Activated CD8-positive, alpha-beta T cell treated with anti-CD3 and anti-CD28 coated beads, Interleukin-2, amount 10 ng/mL, durations not matched to agents 7 days and 5 days (primary cell): ENCODE data around the gene SPECC1. TPM values are rescaled to one million over a fixed set of nuclear protein-coding genes. Genes with fewer than 3 reads are reported as not detected.

Experiments used
- ATAC-seq: fragments of 150-1000 bp; cut with Tn5 transposase; one replicate; pipeline ENCODE4 v1.10.0; 2021; ENCODE audit warnings: moderate library complexity
- CTCF ChIA-PET: fragments of 350-600 bp; sonication (Branson Sonifier 250); formaldehyde crosslinking; loops from one replicate; lab custom pipeline; 2021; ENCODE audit warnings: antibody characterized with exemption; lab: Charles Lee
- POLR2A ChIA-PET: fragments of 350-600 bp; sonication (Branson Sonifier 250); formaldehyde crosslinking; loops from one replicate; lab custom pipeline; 2021; ENCODE audit warnings: antibody characterized with exemption; lab: Charles Lee
- DNase-seq: peaks from one replicate; pipeline ENCODE4 v3.0.0-alpha.2; 2020
- H3K27ac Mint-ChIP-seq: one replicate; pipeline ENCODE4 v1.8.0; 2021; ENCODE audit warnings: mild to moderate bottlenecking, mixed read lengths
- H3K27me3 Mint-ChIP-seq: one replicate; pipeline ENCODE4 v1.8.0; 2021; ENCODE audit warnings: low read depth, mixed read lengths
- H3K36me3 Mint-ChIP-seq: one replicate; pipeline ENCODE4 v1.8.0; 2021; ENCODE audit warnings: low read depth, mixed read lengths
- H3K4me1 Mint-ChIP-seq: one replicate; pipeline ENCODE4 v1.8.0; 2021; ENCODE audit warnings: low read depth, mixed read lengths
- H3K4me3 Mint-ChIP-seq: one replicate; pipeline ENCODE4 v1.8.0; 2021; ENCODE audit warnings: mild to moderate bottlenecking, mixed read lengths
- H3K9me3 Mint-ChIP-seq: one replicate; pipeline ENCODE4 v1.8.0; 2022; ENCODE audit warnings: mixed read lengths; ENCODE audit not compliant: insufficient read depth
- total RNA-seq, 2 experiments: library from RNA; stranded (reverse); gene quantifications; one replicate each; pipeline ENCODE4 v1.2.3, GENCODE V29; 2021

The SPECC1 gene
- total RNA-seq, 2 experiments from 2014 or later: 4.2 to 5.3 TPM

DNA sequence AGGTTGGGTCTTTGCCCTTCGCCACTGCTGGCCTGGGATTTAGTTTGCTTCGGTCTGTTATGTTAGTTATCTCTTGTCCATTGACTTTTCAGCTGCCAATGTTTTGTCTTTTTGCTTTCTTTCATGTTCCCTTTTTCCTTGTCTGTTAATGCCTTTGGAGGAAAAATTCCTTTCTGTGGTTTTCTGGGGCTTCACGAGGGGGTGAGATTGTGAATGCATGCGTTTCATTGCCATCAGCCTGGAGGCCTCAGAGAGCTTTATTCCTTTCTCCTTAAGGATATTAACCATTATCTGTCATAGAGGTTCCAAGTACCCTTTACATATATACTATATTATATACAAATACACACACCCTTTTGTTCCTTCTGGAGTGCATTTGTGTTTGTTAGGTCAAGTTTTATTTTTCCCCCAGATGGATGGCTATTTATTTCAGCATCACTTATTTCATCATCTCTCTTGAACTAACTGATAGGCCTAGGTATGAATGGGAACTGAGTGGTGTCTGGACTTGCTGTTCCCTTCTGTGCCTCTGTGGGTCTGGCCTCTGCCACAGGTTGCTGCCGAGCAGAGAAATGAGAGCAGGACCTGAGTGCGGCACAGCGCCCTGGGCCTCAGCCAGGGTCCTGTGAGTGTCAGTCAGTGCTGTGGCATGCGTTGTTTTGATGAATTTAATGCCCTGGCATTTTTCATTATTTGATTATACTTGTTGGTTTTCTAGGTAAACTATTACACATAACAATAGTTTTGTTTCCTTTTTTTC, 264.8 kb downstream of the SPECC1 start:
- Mint-ChIP-seq H3K36me3 (peaks cover 4% of the 10 kb centered on the region), H3K4me3 (peak overlapping the region; percentile 52), H3K27me3 (no peaks in the 10 kb centered on the region), H3K4me1 (peaks cover 79% of the 10 kb centered on the region), H3K27ac (peak overlapping the region; percentile 86), H3K9me3 (no peaks in the 10 kb centered on the region)
- POLR2A ChIA-PET: no interaction called here
- ATAC-seq: peak; percentile 64
- CTCF ChIA-PET: interaction anchor here (3.1 kb wide), 1 partner anchor 40 kb away, joined by 20 read pairs; no protein-coding TSS in a partner anchor
- peak; percentile 40 for DNase-seq

DNA sequence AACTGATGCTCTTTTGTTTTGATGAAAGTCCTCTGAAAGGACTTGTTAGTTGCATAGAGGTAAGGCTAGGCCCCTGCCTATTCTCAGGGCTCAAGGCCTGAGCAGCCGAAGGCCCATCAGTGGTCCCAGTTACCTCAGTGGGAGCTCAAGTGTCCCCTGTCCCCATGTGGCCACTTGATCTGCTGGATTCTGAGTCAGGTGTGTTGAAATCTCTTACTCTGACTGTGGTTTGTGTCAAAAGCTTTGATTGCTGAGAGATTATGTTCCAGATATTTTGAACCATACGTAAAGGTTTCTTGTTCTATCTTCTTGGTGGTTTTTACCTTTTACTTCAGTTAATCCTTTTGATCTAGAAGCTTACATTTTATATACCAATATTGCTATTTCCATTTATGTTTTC, 266.5 kb downstream of the SPECC1 start:
- H3K27ac Mint-ChIP-seq: peak overlapping the region; percentile 18
- no peak overlapping the region for H3K4me3 Mint-ChIP-seq
- H3K9me3 Mint-ChIP-seq: no peaks in the 10 kb centered on the region
- no peaks in the 10 kb centered on the region for H3K27me3 Mint-ChIP-seq
- POLR2A ChIA-PET: no interaction called here
- no peak for DNase-seq
- H3K36me3 Mint-ChIP-seq: peaks cover 4% of the 10 kb centered on the region
- H3K4me1 Mint-ChIP-seq: peaks cover 80% of the 10 kb centered on the region
- CTCF ChIA-PET: interaction anchor here (0.8 to 3.1 kb wide), 8 partner anchors 10 to 283 kb away, joined by 3 to 21 read pairs (median 5); no protein-coding TSS in a partner anchor
- ATAC-seq: no peak

DNA sequence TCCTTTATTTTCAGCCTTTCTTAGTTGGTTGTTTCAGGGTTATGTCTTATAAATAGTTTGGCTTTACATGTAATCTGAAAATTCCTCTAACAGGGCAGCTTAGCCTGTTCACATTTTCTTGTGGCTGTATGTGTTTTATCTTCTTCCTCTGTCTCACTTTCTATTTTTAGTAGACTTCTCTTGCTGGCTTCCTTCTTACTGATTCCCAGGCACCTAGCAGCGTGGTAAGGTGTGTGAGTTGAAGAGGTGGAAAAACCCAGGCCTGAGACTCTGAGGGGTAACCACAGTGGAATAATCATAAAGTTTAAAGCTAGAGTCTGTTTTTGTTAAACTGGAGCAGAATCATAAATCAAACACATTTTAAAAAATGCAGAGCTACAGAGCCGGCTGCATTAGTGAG, 267.3 kb downstream of the SPECC1 start:
- ATAC-seq: no peak
- H3K27ac Mint-ChIP-seq: peak overlapping the region; percentile 56
- CTCF ChIA-PET: interaction anchor here (1.0 to 3.1 kb wide), 6 partner anchors 11 to 283 kb away, joined by 3 to 21 read pairs (median 6); no protein-coding TSS in a partner anchor

GRCh38 chr17:20278805-20279204, 269.6 kb downstream of the SPECC1 start:
- no peak for ATAC-seq
- no peak overlapping the region for H3K27ac Mint-ChIP-seq
- H3K27me3 Mint-ChIP-seq: no peaks in the 10 kb centered on the region
- H3K36me3 Mint-ChIP-seq: no peaks in the 10 kb centered on the region
- DNase-seq: no peak
- no peak overlapping the region for H3K4me3 Mint-ChIP-seq
- ChIA-PET CTCF (interaction anchor here (1.3 kb wide), 1 partner anchor 48 kb away, joined by 3 read pairs; no protein-coding TSS in a partner anchor), POLR2A (interaction anchor here (0.9 kb wide), 1 partner anchor 44 kb away, joined by 3 read pairs; no protein-coding TSS in a partner anchor)
- peaks cover 53% of the 10 kb centered on the region for H3K4me1 Mint-ChIP-seq
- no peaks in the 10 kb centered on the region for H3K9me3 Mint-ChIP-seq

More for the DNA sequence above, 267.3 kb downstream of the SPECC1 start:
- Mint-ChIP-seq H3K9me3 (no peaks in the 10 kb centered on the region), H3K27me3 (no peaks in the 10 kb centered on the region), H3K4me1 (peaks cover 76% of the 10 kb centered on the region), H3K4me3 (peak overlapping the region; percentile 4), H3K36me3 (peaks cover 4% of the 10 kb centered on the region)
- no peak for DNase-seq
- POLR2A ChIA-PET: no interaction called here

DNA sequence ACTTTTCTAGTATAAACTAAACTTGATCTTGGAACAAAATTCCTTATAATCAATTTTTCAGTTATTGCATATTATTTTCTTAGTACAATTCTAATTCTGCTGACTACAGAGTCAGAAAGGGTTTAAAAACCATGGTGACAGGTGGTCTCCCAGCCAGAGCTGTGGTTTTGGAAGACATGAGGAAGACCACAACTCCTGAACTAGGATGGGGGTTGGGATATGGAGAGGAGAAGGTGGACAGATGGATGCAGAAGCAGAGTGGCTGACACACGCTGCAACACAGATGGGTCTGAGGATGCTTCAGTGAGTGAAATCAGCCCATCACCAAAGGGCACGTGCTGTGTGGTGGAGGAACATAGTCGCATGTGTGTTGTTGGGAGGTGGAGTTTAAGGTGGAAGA, 270.5 kb downstream of the SPECC1 start:
- no peaks in the 10 kb centered on the region for H3K27me3 Mint-ChIP-seq
- H3K36me3 Mint-ChIP-seq: no peaks in the 10 kb centered on the region
- peaks cover 44% of the 10 kb centered on the region for H3K4me1 Mint-ChIP-seq
- CTCF ChIA-PET: interaction anchor here (1.3 to 1.6 kb wide), 2 partner anchors 38 to 53 kb away, joined by 3 to 5 read pairs; no protein-coding TSS in a partner anchor
- ATAC-seq (no peak), DNase-seq (no peak)
- no peak overlapping the region for H3K4me3 Mint-ChIP-seq
- H3K27ac Mint-ChIP-seq: no peak overlapping the region
- POLR2A ChIA-PET: no interaction called here
- no peaks in the 10 kb centered on the region for H3K9me3 Mint-ChIP-seq

DNA sequence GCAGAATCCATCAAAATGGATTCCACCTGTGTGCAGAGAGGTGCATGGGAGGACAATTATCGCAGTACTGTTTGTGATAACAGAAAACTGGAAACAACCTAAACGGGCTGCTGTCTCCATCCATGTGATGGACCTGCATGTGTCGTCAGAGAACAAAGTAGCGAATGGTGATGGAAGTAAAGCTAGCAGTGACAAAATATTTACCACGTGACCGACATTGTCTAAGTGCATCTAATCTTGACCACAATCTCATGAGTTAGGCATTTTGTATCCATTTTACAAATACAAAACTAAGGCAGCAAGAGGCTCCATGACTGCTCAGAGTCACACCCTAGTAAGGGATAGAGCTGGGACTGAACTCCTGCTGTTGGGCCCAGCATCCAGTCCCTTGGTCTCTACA, 270.9 kb downstream of the SPECC1 start:
- H3K27ac Mint-ChIP-seq: no peak overlapping the region
- DNase-seq (no peak), ATAC-seq (no peak)
- ChIA-PET POLR2A (interaction anchor here (0.6 kb wide), 1 partner anchor 413 kb away, joined by 3 read pairs; no protein-coding TSS in a partner anchor), CTCF (interaction anchor here (1.3 to 1.6 kb wide), 2 partner anchors 38 to 53 kb away, joined by 3 to 5 read pairs; no protein-coding TSS in a partner anchor)
- peaks cover 42% of the 10 kb centered on the region for H3K4me1 Mint-ChIP-seq
- H3K27me3 Mint-ChIP-seq: no peaks in the 10 kb centered on the region
- H3K4me3 Mint-ChIP-seq: no peak overlapping the region
- H3K36me3 Mint-ChIP-seq: no peaks in the 10 kb centered on the region
- no peaks in the 10 kb centered on the region for H3K9me3 Mint-ChIP-seq

DNA sequence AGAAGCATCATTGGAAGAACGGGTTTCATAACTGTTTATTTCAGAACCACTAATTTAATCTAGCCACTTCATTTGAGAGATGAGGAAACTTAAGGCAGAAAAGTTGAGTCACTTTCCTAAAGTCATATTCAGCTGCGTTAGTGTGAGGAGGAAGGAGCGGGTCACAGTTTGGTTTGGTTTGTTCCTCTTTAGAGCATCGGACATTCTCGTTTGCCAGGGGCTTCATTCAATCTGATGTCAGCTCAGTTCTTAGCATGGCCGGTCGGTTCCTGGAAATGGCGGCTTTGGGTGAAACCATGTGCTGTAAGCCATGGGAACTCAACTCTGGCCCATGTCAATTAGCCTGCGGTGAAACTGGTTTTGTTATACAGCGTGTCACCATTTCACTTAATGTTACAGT, 271.7 kb downstream of the SPECC1 start:
- POLR2A ChIA-PET: interaction anchor here (0.6 kb wide), 1 partner anchor 413 kb away, joined by 3 read pairs; no protein-coding TSS in a partner anchor
- DNase-seq (no peak), ATAC-seq (no peak)
- Mint-ChIP-seq H3K4me3 (no peak overlapping the region), H3K36me3 (no peaks in the 10 kb centered on the region), H3K27me3 (no peaks in the 10 kb centered on the region), H3K4me1 (peaks cover 34% of the 10 kb centered on the region), H3K9me3 (no peaks in the 10 kb centered on the region), H3K27ac (no peak overlapping the region)
- CTCF ChIA-PET: interaction anchor here (0.5 to 1.6 kb wide), 3 partner anchors 37 to 58 kb away, joined by 3 to 5 read pairs (median 4); no protein-coding TSS in a partner anchor

- ATAC-seq: no peak
- Mint-ChIP-seq H3K27ac (no peak overlapping the region), H3K9me3 (no peaks in the 10 kb centered on the region), H3K36me3 (no peaks in the 10 kb centered on the region), H3K4me3 (no peak overlapping the region), H3K27me3 (no peaks in the 10 kb centered on the region), H3K4me1 (peaks cover 24% of the 10 kb centered on the region)
- no peak for DNase-seq
- CTCF ChIA-PET: no interaction called here
- POLR2A ChIA-PET: no interaction called here
Observed at GRCh38 chr17:20281860-20282259, 272.7 kb downstream of the SPECC1 start.

GRCh38 chr17:20282526-20283308, 273.6 kb downstream of the SPECC1 start:
- Mint-ChIP-seq H3K27me3 (no peaks in the 10 kb centered on the region), H3K9me3 (no peaks in the 10 kb centered on the region), H3K4me1 (peaks cover 19% of the 10 kb centered on the region), H3K4me3 (no peak overlapping the region), H3K36me3 (no peaks in the 10 kb centered on the region), H3K27ac (no peak overlapping the region)
- ChIA-PET CTCF (interaction anchor here (1.1 to 1.7 kb wide), 3 partner anchors 45 to 56 kb away, joined by 3 to 4 read pairs (median 4); no protein-coding TSS in a partner anchor), POLR2A (no interaction called here)
- no peak for ATAC-seq
- no peak for DNase-seq

DNA sequence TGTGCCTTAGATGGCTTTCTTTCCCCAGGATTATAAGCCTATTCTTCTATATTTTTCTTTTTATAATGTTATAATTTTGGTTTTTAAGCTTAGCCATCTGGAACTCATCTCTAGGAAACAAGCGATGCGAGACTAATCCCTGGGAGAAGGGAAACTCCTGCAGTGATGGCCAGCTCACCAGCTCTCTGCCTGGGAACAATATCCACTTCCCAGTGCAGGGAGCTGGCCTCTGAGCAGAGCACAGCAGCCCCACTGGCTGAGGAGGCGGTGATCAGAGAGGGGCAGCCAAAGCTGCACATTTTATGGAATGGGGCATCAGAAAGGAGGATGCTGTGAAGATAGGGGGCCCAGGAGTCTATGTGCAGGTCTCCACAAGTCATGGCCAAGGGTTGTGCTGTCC, 274.9 kb downstream of the SPECC1 start:
- DNase-seq: no peak
- ChIA-PET POLR2A (no interaction called here), CTCF (interaction anchor here (1.1 to 1.7 kb wide), 4 partner anchors 46 to 57 kb away, joined by 3 to 6 read pairs (median 4); no protein-coding TSS in a partner anchor)
- H3K4me1 Mint-ChIP-seq: peaks cover 10% of the 10 kb centered on the region
- no peak for ATAC-seq
- H3K36me3 Mint-ChIP-seq: no peaks in the 10 kb centered on the region
- no peaks in the 10 kb centered on the region for H3K9me3 Mint-ChIP-seq
- no peaks in the 10 kb centered on the region for H3K27me3 Mint-ChIP-seq
- no peak overlapping the region for H3K27ac Mint-ChIP-seq
- H3K4me3 Mint-ChIP-seq: no peak overlapping the region

DNA sequence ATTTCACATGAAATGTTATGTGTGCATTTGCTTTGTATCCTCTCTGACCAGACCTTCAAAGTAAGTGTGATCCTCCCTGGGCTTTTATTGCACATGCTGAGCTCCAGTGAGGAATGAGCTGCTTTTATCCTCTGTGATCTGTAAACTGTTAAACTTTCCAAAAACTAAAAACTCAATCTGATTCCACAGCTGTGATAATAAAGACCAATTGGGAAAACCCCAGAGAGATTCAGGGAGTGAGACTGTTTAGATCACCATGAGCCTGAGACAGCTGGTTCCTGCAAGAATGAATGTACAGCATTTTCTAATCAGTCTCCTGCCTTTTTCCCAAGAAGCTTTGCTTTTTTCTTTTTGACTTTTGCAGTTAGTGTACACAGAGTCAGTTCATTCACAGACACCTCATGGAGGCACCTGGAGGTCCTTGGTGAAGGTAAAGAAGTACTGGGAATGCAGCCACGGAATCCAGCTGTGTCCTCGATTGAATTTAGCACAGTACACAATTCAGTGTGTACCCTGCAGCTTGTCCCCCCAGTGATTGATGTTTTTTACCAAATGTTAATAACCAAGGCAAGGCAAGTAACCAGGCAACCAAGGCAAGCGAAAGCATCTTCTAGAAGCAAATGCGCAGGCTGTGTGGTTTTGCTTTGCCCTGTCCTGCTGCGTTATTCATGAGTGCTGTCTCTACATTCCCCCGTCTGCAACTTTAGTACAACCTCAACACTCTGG, 275.6 kb downstream of the SPECC1 start:
- DNase-seq (no peak), ATAC-seq (no peak)
- H3K27ac Mint-ChIP-seq: no peak overlapping the region
- no peaks in the 10 kb centered on the region for H3K9me3 Mint-ChIP-seq
- ChIA-PET CTCF (interaction anchor here (1.3 to 1.7 kb wide), 2 partner anchors 51 to 58 kb away, joined by 4 to 6 read pairs; no protein-coding TSS in a partner anchor), POLR2A (no interaction called here)
- no peaks in the 10 kb centered on the region for H3K27me3 Mint-ChIP-seq
- no peak overlapping the region for H3K4me3 Mint-ChIP-seq
- H3K4me1 Mint-ChIP-seq: peaks cover 10% of the 10 kb centered on the region
- no peaks in the 10 kb centered on the region for H3K36me3 Mint-ChIP-seq
